H1 (cell line): Measurements from ENCODE around the gene NTNG2. TPM values are rescaled to one million over a fixed set of nuclear protein-coding genes. Genes with fewer than 3 reads are reported as not detected.

Experiments used
- CTCF ChIA-PET: fragments of 300-600 bp; sonication (Branson Sonifier 250); formaldehyde crosslinking; loops from one replicate; lab custom pipeline; 2021; ENCODE audit not compliant: partially characterized antibody; lab: Charles Lee
- POLR2A ChIA-PET: fragments of 300-600 bp; sonication (Branson Sonifier 250); formaldehyde crosslinking; loops from one replicate; lab custom pipeline; 2021; ENCODE audit warnings: inconsistent platforms; ENCODE audit not compliant: partially characterized antibody; lab: Charles Lee
- DNase-seq, 2 experiments: peaks; one replicate each; pipeline versions ENCODE4 v3.0.0 to v3.0.0-alpha.2; 2010 to 2022; ENCODE audit warnings: low spot score in 2 of 2, low read depth in 1 of 2, mixed read lengths in 1 of 2
- FAIRE-seq: peaks from 2 replicates; lab custom pipeline; 2011; peaks lifted over from hg19 to GRCh38; lab: Jason Lieb, UNC
- H2AFZ ChIP-seq: 2 replicates; pipeline ENCODE4 v1.8.1; 2012; ENCODE audit warnings: low read length, inconsistent platforms
- H2AK5ac ChIP-seq: 2 replicates; pipeline ENCODE4 v1.6.1; 2013; ENCODE audit warnings: low read depth, low read length
- H2BK120ac ChIP-seq: replicated peaks from 2 replicates; pipeline ENCODE3; 2013; ENCODE audit warnings: low read depth, low read length, inconsistent platforms
- H2BK12ac ChIP-seq: 2 replicates; pipeline ENCODE4 v1.6.1; 2013; ENCODE audit warnings: low read depth, low read length
- H2BK15ac ChIP-seq: 2 replicates; pipeline ENCODE4 v1.6.1; 2013; ENCODE audit warnings: low read length
- H2BK20ac ChIP-seq: 2 replicates; pipeline ENCODE4 v1.6.1; 2013; ENCODE audit warnings: low read length
- H2BK5ac ChIP-seq: 2 replicates; pipeline ENCODE4 v1.6.1; 2013; ENCODE audit warnings: low read depth, low read length
- H3K14ac ChIP-seq: 2 replicates; pipeline ENCODE4 v1.6.1; 2013; ENCODE audit warnings: inconsistent platforms; ENCODE audit not compliant: insufficient read length
- H3K18ac ChIP-seq: 2 replicates; pipeline ENCODE4 v1.6.1; 2013; ENCODE audit warnings: low read length; ENCODE audit errors: extremely low read depth
- H3K23ac ChIP-seq: 2 replicates; pipeline ENCODE4 v1.6.1; 2013; ENCODE audit warnings: inconsistent platforms; ENCODE audit not compliant: insufficient read length
- H3K23me2 ChIP-seq: 2 replicates; pipeline ENCODE4 v1.6.1; 2013; ENCODE audit warnings: low read depth, low read length
- H3K27ac ChIP-seq: 2 replicates; pipeline ENCODE4 v1.6.1; 2011; ENCODE audit warnings: low read depth, low read length, inconsistent platforms
- H3K27me3 ChIP-seq, 4 experiments: replicated peaks in 1 of 4; 1 replicate in 1 of 4; 2 replicates in 3 of 4; pipeline versions ENCODE4 v1.6.1 to v1.8.1; 2011 to 2013; ENCODE audit warnings: low read length in 3 of 4, mild to moderate bottlenecking in 3 of 4, inconsistent platforms in 2 of 4, mixed read lengths in 2 of 4, moderate library complexity in 1 of 4; ENCODE audit not compliant: control insufficient read depth in 3 of 4, insufficient read depth in 3 of 4; ENCODE audit errors: extremely low read depth in 1 of 4
- H3K36me3 ChIP-seq, 4 experiments: 2 replicates each; pipeline versions ENCODE4 v1.6.1 to v1.8.1; 2011 to 2013; ENCODE audit warnings: mild to moderate bottlenecking in 4 of 4, low read length in 3 of 4, moderate library complexity in 2 of 4, control low read depth in 1 of 4, inconsistent platforms in 1 of 4; ENCODE audit not compliant: insufficient read depth in 4 of 4, control insufficient read depth in 2 of 4
- H3K4ac ChIP-seq: replicated peaks from 2 replicates; pipeline ENCODE3; 2013; ENCODE audit warnings: low read length, low read depth, mixed read lengths, inconsistent platforms; ENCODE audit not compliant: insufficient read length
- H3K4me1 ChIP-seq, 4 experiments: replicated peaks in 1 of 4; 1 replicate in 1 of 4; 2 replicates in 3 of 4; pipeline versions ENCODE4 v1.6.1 to v1.8.1; 2011 to 2013; ENCODE audit warnings: low read length in 3 of 4, inconsistent platforms in 2 of 4, mixed read lengths in 1 of 4; ENCODE audit not compliant: insufficient read depth in 4 of 4, control insufficient read depth in 3 of 4
- H3K4me2 ChIP-seq, 2 experiments: 2 replicates each; pipeline versions ENCODE4 v1.6.1 to v1.8.1; 2011 to 2013; ENCODE audit warnings: low read depth in 2 of 2, low read length in 2 of 2, control low read depth in 1 of 2, inconsistent platforms in 1 of 2, mild to moderate bottlenecking in 1 of 2; ENCODE audit not compliant: insufficient read depth in 1 of 2
- H3K4me3 ChIP-seq, 4 experiments: fragments of 200-600, 300-600 bp in 1 of 4; sonication (generic), shearing (Covaris generic), sonication (Bioruptor Twin) in 1 of 4; 2 replicates each; pipeline versions ENCODE4 v1.5.1 to v1.8.1; 2011 to 2016; ENCODE audit warnings: low read length in 4 of 4, low read depth in 3 of 4, control low read depth in 2 of 4, inconsistent platforms in 2 of 4, mild to moderate bottlenecking in 2 of 4, mixed read lengths in 1 of 4, moderate library complexity in 1 of 4; ENCODE audit not compliant: insufficient read depth in 2 of 4; ENCODE audit errors: extremely low read depth in 1 of 4
- H3K56ac ChIP-seq: replicated peaks from 2 replicates; pipeline ENCODE3; 2013; ENCODE audit warnings: low read depth, mild to moderate bottlenecking, mixed read lengths, low read length, inconsistent platforms; ENCODE audit not compliant: insufficient read length
- H3K79me1 ChIP-seq: 2 replicates; pipeline ENCODE4 v1.6.1; 2013; ENCODE audit warnings: low read depth, low read length, control low read depth
- H3K79me2 ChIP-seq, 2 experiments: 2 replicates each; pipeline versions ENCODE4 v1.6.1 to v1.8.1; 2012 to 2013; ENCODE audit warnings: low read length in 2 of 2, mild to moderate bottlenecking in 2 of 2, inconsistent platforms in 1 of 2; ENCODE audit not compliant: insufficient read depth in 2 of 2, control insufficient read depth in 1 of 2
- H3K9ac ChIP-seq, 4 experiments: replicated peaks in 1 of 4; 1 replicate in 1 of 4; 2 replicates in 3 of 4; pipeline versions ENCODE4 v1.6.1 to v1.8.1; 2011 to 2013; ENCODE audit warnings: low read depth in 3 of 4, low read length in 3 of 4, control low read depth in 2 of 4, mild to moderate bottlenecking in 2 of 4, moderate library complexity in 2 of 4, inconsistent platforms in 1 of 4; ENCODE audit errors: extremely low read depth in 1 of 4
- H3K9me3 ChIP-seq, 2 experiments: 2 replicates each; pipeline versions ENCODE4 v1.6.1 to v1.8.1; 2012 to 2013; ENCODE audit warnings: mild to moderate bottlenecking in 2 of 2, moderate library complexity in 2 of 2, control low read depth in 1 of 2, inconsistent platforms in 1 of 2, low read depth in 1 of 2, low read length in 1 of 2, mixed read lengths in 1 of 2; ENCODE audit not compliant: insufficient read depth in 2 of 2
- H4K20me1 ChIP-seq, 2 experiments: replicated peaks in 1 of 2; 2 replicates each; pipeline versions ENCODE3 to v1.8.1; 2011 to 2013; ENCODE audit warnings: inconsistent platforms in 2 of 2, low read length in 2 of 2, mild to moderate bottlenecking in 1 of 2; ENCODE audit not compliant: insufficient read depth in 2 of 2, control insufficient read depth in 1 of 2
- H4K5ac ChIP-seq: 2 replicates; pipeline ENCODE4 v1.6.1; 2013; ENCODE audit warnings: low read length, low read depth, mixed read lengths, inconsistent platforms; ENCODE audit not compliant: insufficient read length
- H4K8ac ChIP-seq: 2 replicates; pipeline ENCODE4 v1.8.0; 2013; ENCODE audit warnings: mild to moderate bottlenecking, moderate library complexity, low read length, inconsistent platforms; ENCODE audit not compliant: insufficient read depth; ENCODE audit errors: extremely low read depth
- H4K91ac ChIP-seq: replicated peaks from 2 replicates; pipeline ENCODE3; 2013; ENCODE audit warnings: low read length, mixed read lengths, inconsistent platforms; ENCODE audit not compliant: insufficient read length
- ASH2L ChIP-seq: fragments of 200-600, 300-600 bp; sonication (generic); IDR thresholded peaks from one replicate; pipeline ENCODE4 v1.7.1; 2017; ENCODE audit warnings: low read length
- ATF2 ChIP-seq: IDR thresholded peaks from 2 replicates; pipeline ENCODE4 v1.6.1; 2012; ENCODE audit warnings: low read length, inconsistent platforms
- E2F6 ChIP-seq: IDR thresholded peaks from 2 replicates; pipeline ENCODE4 v1.6.1; 2012; ENCODE audit warnings: inconsistent platforms
- SIN3A ChIP-seq, 2 experiments: IDR thresholded peaks in 1 of 2; conservative IDR thresholded peaks in 1 of 2; 2 replicates each; pipeline ENCODE4 v1.6.1; 2011 to 2012; ENCODE audit warnings: low read length in 2 of 2, improper control_type of control experiment in 1 of 2, low read depth in 1 of 2, mild to moderate bottlenecking in 1 of 2
- SP2 ChIP-seq: IDR thresholded peaks from 2 replicates; pipeline ENCODE4 v1.6.1; 2012; ENCODE audit warnings: mild to moderate bottlenecking, low read length, inconsistent platforms
- WGBS, 2 experiments: shearing (Covaris generic) in 1 of 2; methylation state at CpG; one replicate each; pipeline versions ENCODE4 v1.1.6 to v1.1.7; 2013 to 2015; ENCODE audit warnings: low lambda C conversion rate in 2 of 2, mixed read lengths in 2 of 2, inconsistent platforms in 1 of 2, low coverage in 1 of 2, missing lambda C conversion rate in 1 of 2; ENCODE audit not compliant: insufficient replicate concordance in 2 of 2, insufficient coverage in 1 of 2, insufficient read length in 1 of 2; ENCODE audit errors: extremely low coverage in 1 of 2, missing lambda C conversion rate in 1 of 2; 5-methylcytosine and 5-hydroxymethylcytosine counted together
- polyA plus RNA-seq, 7 experiments: library from polyadenylated mRNA; depleted of rRNA in 3 of 7; stranded (reverse) in 5 of 7; unstranded in 2 of 7; fragments of >200 nt in 5 of 7; fragments of 200-250 nt in 2 of 7; gene quantifications; 1 replicate in 5 of 7; 2 replicates in 1 of 7; 4 replicates in 1 of 7; pipeline versions ENCODE4 v1.2.1 to v1.2.3, GENCODE V29; 2011 to 2013; ENCODE audit warnings: missing spikeins in 2 of 7, mixed read lengths in 2 of 7
- total RNA-seq: library from RNA; stranded (reverse); fragmentation: NEBNext Ultra II Directional; extraction: Animal tissue kit (Norgen Biotek cat#: 25700); gene quantifications from 2 replicates; pipeline ENCODE4 v1.2.1, GENCODE V29; 2021

NTNG2 gene
- total and polyA plus RNA-seq, 2 of the 8 experiments (the other 6 are each of a cell fraction or from before 2014, with no cell fraction given) = 1.4 to 1.5 TPM

- Histone ChIP-seq H3K4ac (no peak overlapping the region), H3K79me2 (no peaks in the 10 kb centered on the region), H2BK5ac (no peak overlapping the region)
- TF ChIP-seq SP2 (no peak), ATF2 (no peak), E2F6 (no peak), SIN3A (conservative IDR thresholded peaks at IDR 0.05 in 1 of 2, IDR thresholded peaks at IDR 0.05 in 1 of 2; ENCODE audit: low read depth in 1 of 2, low read length in 2 of 2) (no peak), ASH2L (no peak)
- TF ChIP-seq, all 59 proteins: peak for 0
- H3K4me3 ChIP-seq = no peak overlapping the region
- no peaks in the 10 kb centered on the region for H3K27me3 ChIP-seq
- H4K91ac ChIP-seq = no peak overlapping the region
- H3K27ac ChIP-seq = no peak overlapping the region
- POLR2A ChIA-PET = interaction anchor here (0.7 kb wide), 1 partner anchor 668 kb away, joined by 3 read pairs; no protein-coding TSS in a partner anchor
- H3K9ac ChIP-seq = no peak overlapping the region
- H3K18ac ChIP-seq = no peak overlapping the region
- FAIRE-seq (no peak), DNase-seq (no peak)
- no peak overlapping the region for H2BK20ac ChIP-seq
- no peak overlapping the region for H2BK15ac ChIP-seq
- H3K9me3 ChIP-seq = no peaks in the 10 kb centered on the region
- no peak overlapping the region for H2AFZ ChIP-seq
- CTCF ChIA-PET = interaction anchor here (1.2 to 2.3 kb wide), 3 partner anchors 8 to 60 kb away, joined by 3 to 10 read pairs (median 10); no protein-coding TSS in a partner anchor
- peaks cover 2% of the 10 kb centered on the region in 2 experiments for H4K20me1 ChIP-seq
- no peak overlapping the region for H3K23ac ChIP-seq
- no peak overlapping the region for H3K4me2 ChIP-seq
- H2BK12ac ChIP-seq = no peak overlapping the region
- WGBS, 2 experiments = 88% methylated on average over 5 of the region's 5 CpGs; no CpG with 5 or more reads in 1 of the 2 experiments
- H3K23me2 ChIP-seq = no peaks in the 10 kb centered on the region
- H3K14ac ChIP-seq = no peak overlapping the region
- no peak overlapping the region for H2AK5ac ChIP-seq
- H3K56ac ChIP-seq = no peak overlapping the region
- no peak overlapping the region for H2BK120ac ChIP-seq
- no peaks in the 10 kb centered on the region for H3K79me1 ChIP-seq
- H3K36me3 ChIP-seq = no peaks in the 10 kb centered on the region; a peak in 1 of 8 replicates
- H4K8ac ChIP-seq = no peak overlapping the region
- no peak overlapping the region for H4K5ac ChIP-seq
- no peaks in the 10 kb centered on the region for H3K4me1 ChIP-seq
Measured at GRCh38 chr9:132176338-132176737, 14.5 kb downstream of the NTNG2 start.
